Measurements from ENCODE around the gene YPEL1.
A peak's percentile ranks its signal among the peaks of the same experiment; 100 is the strongest.
"Not testable (repeated sequence)": the region's sequence is repeated elsewhere in the genome, so short reads cannot be mapped to it uniquely, and the experiment has no call there.

Gene YPEL1

GRCh38 chr22:21683401-21683811 is 52.2 kb downstream of the YPEL1 start:
- DNase-seq (ENCODE audit: low read depth), result no peak

- DNase-seq (ENCODE audit: low read depth), result no peak
Measured at GRCh38 chr22:21682385-21683175, 53.0 kb downstream of the YPEL1 start.

GRCh38 chr22:21681566-21682370 is 53.8 kb downstream of the YPEL1 start:
- DNase-seq (ENCODE audit: low read depth), result no peak

- DNase-seq (ENCODE audit: low read depth), result no peak
Measured at GRCh38 chr22:21680830-21681565, 54.6 kb downstream of the YPEL1 start.

- DNase-seq (ENCODE audit: low read depth), result no peak
Measured at GRCh38 chr22:21679383-21679782, 56.2 kb downstream of the YPEL1 start.

- not testable (repeated sequence) for DNase-seq (ENCODE audit: low read depth)
Measured at GRCh38 chr22:21678842-21679241, 56.8 kb downstream of the YPEL1 start.

- no peak for DNase-seq (ENCODE audit: low read depth)
Measured at GRCh38 chr22:21677606-21678443, 57.8 kb downstream of the YPEL1 start.

- no peak for DNase-seq (ENCODE audit: low read depth)
Measured at GRCh38 chr22:21674638-21675245, 60.9 kb downstream of the YPEL1 start.

GRCh38 chr22:21673534-21674321 is 61.9 kb downstream of the YPEL1 start:
- DNase-seq (ENCODE audit: low read depth), result no peak

GRCh38 chr22:21672107-21672629 is 63.4 kb downstream of the YPEL1 start:
- no peak for DNase-seq (ENCODE audit: low read depth)

- no peak for DNase-seq (ENCODE audit: low read depth)
Measured at GRCh38 chr22:21669026-21669425, 66.6 kb downstream of the YPEL1 start.

- DNase-seq (ENCODE audit: low read depth), result no peak
Measured at GRCh38 chr22:21666786-21667185, 68.8 kb downstream of the YPEL1 start.

GRCh38 chr22:21665047-21665851 is 70.3 kb downstream of the YPEL1 start:
- DNase-seq (ENCODE audit: low read depth), result no peak

- DNase-seq (ENCODE audit: low read depth), result no peak
Measured at GRCh38 chr22:21663738-21664137, 71.9 kb downstream of the YPEL1 start.

GRCh38 chr22:21661991-21662390 is 73.6 kb downstream of the YPEL1 start:
- no peak for DNase-seq (ENCODE audit: low read depth)

- DNase-seq (ENCODE audit: low read depth), result no peak
Measured at GRCh38 chr22:21660904-21661303, 74.7 kb downstream of the YPEL1 start.

GRCh38 chr22:21659864-21660525 is 75.6 kb downstream of the YPEL1 start:
- no peak for DNase-seq (ENCODE audit: low read depth)

- peak; percentile 67 for DNase-seq (ENCODE audit: low read depth)
Measured at GRCh38 chr22:21657360-21658032, 78.1 kb downstream of the YPEL1 start.

Data from activated T-cell treated with anti-CD3 and anti-CD28 coated beads for 24 hours (primary cell).